ENCODE data around the gene LINC01488. TPM values are rescaled to one million over a fixed set of nuclear protein-coding genes. Genes with fewer than 3 reads are reported as not detected.

LINC01488 gene
- total and polyA plus RNA-seq, 2 donors (not counting 1 experiment from before 2014, with no cell fraction given), result not detected

GRCh38 chr11:69499918-69500284 lies 18.4 kb downstream of the LINC01488 start:
- H3K4me1 ChIP-seq (ENCODE audit: control insufficient read depth in 2 of 2, insufficient read depth in 2 of 2, low read length in 2 of 2), result no peaks in the 10 kb centered on the region
- Mint-ChIP-seq H3K9me3 (ENCODE audit: insufficient read depth) (no peaks in the 10 kb centered on the region), H3K27ac (no peak overlapping the region), H3K4me1 (no peaks in the 10 kb centered on the region), H3K4me3 (no peak overlapping the region), H3K27me3 (peaks cover 4% of the 10 kb centered on the region)
- ATAC-seq (ENCODE audit: low read depth), result no peak
- H3K4me3 ChIP-seq (ENCODE audit: control extremely low read depth in 1 of 5, extremely low read depth in 1 of 5, insufficient read depth in 1 of 5, low read depth in 2 of 5, low read length in 4 of 5), result no peak overlapping the region
- H3K4me2 ChIP-seq (replicated peaks; ENCODE audit: low read depth, low read length, poor library complexity, severe bottlenecking), result no peak overlapping the region
- H3K27ac ChIP-seq (ENCODE audit: low read length in 2 of 2), result no peak overlapping the region
- CTCF ChIA-PET, result no interaction called here
- DNase-seq, result no peak
- intact Hi-C loops (cut with micrococcal nuclease), result no loop called here
- no peaks in the 10 kb centered on the region for H4K20me1 ChIP-seq (ENCODE audit: control insufficient read depth, insufficient read depth, low read length, poor library complexity, severe bottlenecking)
- no peak for TF ChIP-seq CTCF (IDR thresholded peaks at IDR 0.05)
- TF ChIP-seq EZH2 (IDR thresholded peaks at IDR 0.05; ENCODE audit: borderline replicate concordance, insufficient read depth, low read depth, low read length, poor library complexity, severe bottlenecking), result no peak
- WGBS (ENCODE audit: insufficient coverage), result 90% methylated on average over 10 of the region's 10 CpGs
- no peak overlapping the region for H3K9ac ChIP-seq (ENCODE audit: low read length)
- H3K36me3 ChIP-seq (replicated peaks in 1 of 2; ENCODE audit: control extremely low read depth in 1 of 2, control insufficient read depth in 1 of 2, extremely low read depth in 1 of 2, insufficient read depth in 2 of 2, low read length in 1 of 2), result no peaks in the 10 kb centered on the region
- no peak overlapping the region for H2AFZ ChIP-seq (ENCODE audit: insufficient read depth, low read depth, low read length, poor library complexity, severe bottlenecking)
- H3K79me2 ChIP-seq (ENCODE audit: control insufficient read depth, insufficient read depth, low read length), result no peaks in the 10 kb centered on the region
- POLR2A ChIA-PET, result no interaction called here
- H3K27me3 ChIP-seq (replicated peaks in 1 of 4; ENCODE audit: control extremely low read depth in 1 of 4, control insufficient read depth in 3 of 4, insufficient read depth in 4 of 4, low read length in 3 of 4), result no peaks in the 10 kb centered on the region
- no peaks in the 10 kb centered on the region for H3K9me3 ChIP-seq (ENCODE audit: control extremely low read depth in 1 of 3, control insufficient read depth in 2 of 3, insufficient read depth in 1 of 3, low read length in 2 of 3)

GRCh38 chr11:69500285-69501120 lies 19.0 kb downstream of the LINC01488 start:
- Histone ChIP-seq H3K4me2 (replicated peaks; ENCODE audit: low read depth, low read length, poor library complexity, severe bottlenecking) (no peak overlapping the region), H3K4me1 (ENCODE audit: control insufficient read depth in 2 of 2, insufficient read depth in 2 of 2, low read length in 2 of 2) (no peaks in the 10 kb centered on the region), H3K9me3 (ENCODE audit: control extremely low read depth in 1 of 3, control insufficient read depth in 2 of 3, insufficient read depth in 1 of 3, low read length in 2 of 3) (peaks cover 0 to 2% (median 0%) of the 10 kb centered on the region in 3 donors), H4K20me1 (ENCODE audit: control insufficient read depth, insufficient read depth, low read length, poor library complexity, severe bottlenecking) (no peaks in the 10 kb centered on the region), H3K27me3 (replicated peaks in 1 of 4; ENCODE audit: control extremely low read depth in 1 of 4, control insufficient read depth in 3 of 4, insufficient read depth in 4 of 4, low read length in 3 of 4) (no peaks in the 10 kb centered on the region), H3K79me2 (ENCODE audit: control insufficient read depth, insufficient read depth, low read length) (no peaks in the 10 kb centered on the region), H3K36me3 (replicated peaks in 1 of 2; ENCODE audit: control extremely low read depth in 1 of 2, control insufficient read depth in 1 of 2, extremely low read depth in 1 of 2, insufficient read depth in 2 of 2, low read length in 1 of 2) (no peaks in the 10 kb centered on the region), H3K4me3 (ENCODE audit: control extremely low read depth in 1 of 5, extremely low read depth in 1 of 5, insufficient read depth in 1 of 5, low read depth in 2 of 5, low read length in 4 of 5) (no peak overlapping the region), H2AFZ (ENCODE audit: insufficient read depth, low read depth, low read length, poor library complexity, severe bottlenecking) (no peak overlapping the region), H3K9ac (ENCODE audit: low read length) (no peak overlapping the region), H3K27ac (ENCODE audit: low read length in 2 of 2) (no peak overlapping the region)
- Mint-ChIP-seq H3K9me3 (ENCODE audit: insufficient read depth) (no peaks in the 10 kb centered on the region), H3K27me3 (peaks cover 7% of the 10 kb centered on the region), H3K4me3 (no peak overlapping the region), H3K4me1 (no peaks in the 10 kb centered on the region), H3K27ac (no peak overlapping the region)
- ChIA-PET POLR2A (no interaction called here), CTCF (no interaction called here)
- no peak for TF ChIP-seq EZH2 (IDR thresholded peaks at IDR 0.05; ENCODE audit: borderline replicate concordance, insufficient read depth, low read depth, low read length, poor library complexity, severe bottlenecking)
- TF ChIP-seq CTCF (IDR thresholded peaks at IDR 0.05), result no peak
- 71% methylated on average over 13 of the region's 13 CpGs for WGBS (ENCODE audit: insufficient coverage)
- no peak for DNase-seq
- intact Hi-C loops (cut with micrococcal nuclease), result no loop called here
- no peak for ATAC-seq (ENCODE audit: low read depth)

Data from B cell (primary cell).